ENCODE results near the gene TRIM66. TPM values are rescaled to one million over a fixed set of nuclear protein-coding genes. Genes with fewer than 3 reads are reported as not detected.

TRIM66 gene
- total RNA-seq, 5 donors from 2014 or later (not counting 1 experiment from before 2014, with no cell fraction given) = 17.9 to 23.5 (median 23.4) TPM

- no peaks in the 10 kb centered on the region for H3K36me3 ChIP-seq (ENCODE audit: control insufficient read depth in 2 of 2, extremely low read depth in 1 of 2, insufficient read depth in 1 of 2, low read length in 1 of 2)
- peaks cover 2 to 10% of the 10 kb centered on the region in 2 donors for H3K27me3 Mint-ChIP-seq
- DNase-seq (no peak), ATAC-seq (replicated peaks in 1 of 4) (no peak)
- H3K27ac Mint-ChIP-seq = no peak overlapping the region
- peaks cover 0 to 4% of the 10 kb centered on the region in 2 experiments for H3K4me1 ChIP-seq (ENCODE audit: control insufficient read depth in 1 of 2, extremely low read depth in 1 of 2, insufficient read depth in 2 of 2, low read length in 2 of 2)
- ChIA-PET CTCF (no interaction called here), POLR2A (no interaction called here)
- no peaks in the 10 kb centered on the region for H3K9me3 Mint-ChIP-seq
- H3K4me3 Mint-ChIP-seq = no peak overlapping the region
- H3K9me3 ChIP-seq = no peaks in the 10 kb centered on the region
- no peak overlapping the region for H3K27ac ChIP-seq (ENCODE audit: low read length)
- H3K36me3 Mint-ChIP-seq = no peaks in the 10 kb centered on the region
- peaks cover 0 to 17% of the 10 kb centered on the region in 2 experiments for H3K27me3 ChIP-seq (replicated peaks in 1 of 2; ENCODE audit: control insufficient read depth in 2 of 2, extremely low read depth in 1 of 2, insufficient read depth in 2 of 2, low read length in 1 of 2)
- H3K4me3 ChIP-seq (ENCODE audit: control insufficient read depth in 1 of 2, extremely low read depth in 1 of 2, low read length in 1 of 2) = no peak overlapping the region
- H3K4me1 Mint-ChIP-seq = peaks cover 0 to 8% (median 2%) of the 10 kb centered on the region in 3 donors
- WGBS (ENCODE audit: insufficient coverage) = 89% methylated on average over 15 of the region's 15 CpGs
Measured at GRCh38 chr11:8715501-8715900, 33.0 kb upstream of the TRIM66 start.

GRCh38 chr11:8714622-8715225, 32.3 kb upstream of the TRIM66 start:
- ATAC-seq (replicated peaks in 1 of 4) = no peak
- H3K4me3 ChIP-seq (ENCODE audit: control insufficient read depth in 1 of 2, extremely low read depth in 1 of 2, low read length in 1 of 2) = no peak overlapping the region
- H3K27ac ChIP-seq (ENCODE audit: low read length) = no peak overlapping the region
- peaks cover 0 to 4% of the 10 kb centered on the region in 2 experiments for H3K4me1 ChIP-seq (ENCODE audit: control insufficient read depth in 1 of 2, extremely low read depth in 1 of 2, insufficient read depth in 2 of 2, low read length in 2 of 2)
- Mint-ChIP-seq H3K4me3 (no peak overlapping the region), H3K36me3 (no peaks in the 10 kb centered on the region), H3K9me3 (no peaks in the 10 kb centered on the region), H3K27ac (no peak overlapping the region), H3K4me1 (peaks cover 0 to 8% (median 2%) of the 10 kb centered on the region in 3 donors), H3K27me3 (peaks cover 2 to 10% of the 10 kb centered on the region in 2 donors)
- no peak for DNase-seq
- no peaks in the 10 kb centered on the region for H3K36me3 ChIP-seq (ENCODE audit: control insufficient read depth in 2 of 2, extremely low read depth in 1 of 2, insufficient read depth in 1 of 2, low read length in 1 of 2)
- POLR2A ChIA-PET = no interaction called here
- no peaks in the 10 kb centered on the region for H3K9me3 ChIP-seq
- CTCF ChIA-PET = no interaction called here
- peaks cover 0 to 25% of the 10 kb centered on the region in 2 experiments for H3K27me3 ChIP-seq (replicated peaks in 1 of 2; ENCODE audit: control insufficient read depth in 2 of 2, extremely low read depth in 1 of 2, insufficient read depth in 2 of 2, low read length in 1 of 2)
- 100% methylated on average over 1 of the region's 4 CpGs for WGBS (ENCODE audit: insufficient coverage)

- ChIA-PET POLR2A (no interaction called here), CTCF (no interaction called here)
- Histone ChIP-seq H3K4me3 (ENCODE audit: control insufficient read depth in 1 of 2, extremely low read depth in 1 of 2, low read length in 1 of 2) (no peak overlapping the region), H3K36me3 (ENCODE audit: control insufficient read depth in 2 of 2, extremely low read depth in 1 of 2, insufficient read depth in 1 of 2, low read length in 1 of 2) (no peaks in the 10 kb centered on the region), H3K27ac (ENCODE audit: low read length) (no peak overlapping the region), H3K9me3 (no peaks in the 10 kb centered on the region), H3K4me1 (ENCODE audit: control insufficient read depth in 1 of 2, extremely low read depth in 1 of 2, insufficient read depth in 2 of 2, low read length in 2 of 2) (peaks cover 0 to 4% of the 10 kb centered on the region in 2 experiments), H3K27me3 (replicated peaks in 1 of 2; ENCODE audit: control insufficient read depth in 2 of 2, extremely low read depth in 1 of 2, insufficient read depth in 2 of 2, low read length in 1 of 2) (peaks cover 0 to 23% of the 10 kb centered on the region in 2 experiments)
- H3K27ac Mint-ChIP-seq = no peak overlapping the region
- ATAC-seq (replicated peaks in 1 of 4) (no peak), DNase-seq (no peak)
- WGBS (ENCODE audit: insufficient coverage) = 93% methylated on average over 7 of the region's 8 CpGs
- no peak overlapping the region for H3K4me3 Mint-ChIP-seq
- no peaks in the 10 kb centered on the region for H3K36me3 Mint-ChIP-seq
- H3K27me3 Mint-ChIP-seq = peaks cover 7 to 10% of the 10 kb centered on the region in 2 donors
- no peaks in the 10 kb centered on the region for H3K9me3 Mint-ChIP-seq
- peaks cover 0 to 8% (median 2%) of the 10 kb centered on the region in 3 donors for H3K4me1 Mint-ChIP-seq
Measured at GRCh38 chr11:8713760-8714454, 31.4 kb upstream of the TRIM66 start.

- POLR2A ChIA-PET = no interaction called here
Measured at GRCh38 chr11:8712506-8712905, 30.0 kb upstream of the TRIM66 start.

GRCh38 chr11:8711895-8712442, 29.5 kb upstream of the TRIM66 start:
- 71% methylated on average over 3 of the region's 5 CpGs for WGBS (ENCODE audit: insufficient coverage)
- Mint-ChIP-seq H3K4me1 (no peaks in the 10 kb centered on the region), H3K36me3 (no peaks in the 10 kb centered on the region), H3K4me3 (no peak overlapping the region), H3K9me3 (no peaks in the 10 kb centered on the region), H3K27ac (no peak overlapping the region), H3K27me3 (peaks cover 5 to 11% of the 10 kb centered on the region in 2 donors)
- CTCF ChIA-PET = no interaction called here
- no peak for DNase-seq
- POLR2A ChIA-PET = no interaction called here
- peaks cover 0 to 33% of the 10 kb centered on the region in 2 experiments for H3K27me3 ChIP-seq (replicated peaks in 1 of 2; ENCODE audit: control insufficient read depth in 2 of 2, extremely low read depth in 1 of 2, insufficient read depth in 2 of 2, low read length in 1 of 2)
- no peaks in the 10 kb centered on the region for H3K9me3 ChIP-seq
- H3K27ac ChIP-seq (ENCODE audit: low read length) = no peak overlapping the region
- H3K4me3 ChIP-seq (ENCODE audit: control insufficient read depth in 1 of 2, extremely low read depth in 1 of 2, low read length in 1 of 2) = no peak overlapping the region
- no peak for ATAC-seq (replicated peaks in 1 of 4)
- H3K4me1 ChIP-seq (ENCODE audit: control insufficient read depth in 1 of 2, extremely low read depth in 1 of 2, insufficient read depth in 2 of 2, low read length in 2 of 2) = no peaks in the 10 kb centered on the region
- no peaks in the 10 kb centered on the region for H3K36me3 ChIP-seq (ENCODE audit: control insufficient read depth in 2 of 2, extremely low read depth in 1 of 2, insufficient read depth in 1 of 2, low read length in 1 of 2)

More at GRCh38 chr11:8712506-8712905, 30.0 kb upstream of the TRIM66 start:
- Histone ChIP-seq H3K36me3 (ENCODE audit: control insufficient read depth in 2 of 2, extremely low read depth in 1 of 2, insufficient read depth in 1 of 2, low read length in 1 of 2) (no peaks in the 10 kb centered on the region), H3K4me1 (ENCODE audit: control insufficient read depth in 1 of 2, extremely low read depth in 1 of 2, insufficient read depth in 2 of 2, low read length in 2 of 2) (peaks cover 0 to 3% of the 10 kb centered on the region in 2 experiments), H3K9me3 (no peaks in the 10 kb centered on the region), H3K27ac (ENCODE audit: low read length) (no peak overlapping the region), H3K4me3 (ENCODE audit: control insufficient read depth in 1 of 2, extremely low read depth in 1 of 2, low read length in 1 of 2) (no peak overlapping the region), H3K27me3 (replicated peaks in 1 of 2; ENCODE audit: control insufficient read depth in 2 of 2, extremely low read depth in 1 of 2, insufficient read depth in 2 of 2, low read length in 1 of 2) (peaks cover 0 to 31% of the 10 kb centered on the region in 2 experiments)
- ATAC-seq (replicated peaks in 1 of 4) (no peak), DNase-seq (no peak)
- Mint-ChIP-seq H3K4me1 (peaks cover 0 to 3% (median 0%) of the 10 kb centered on the region in 3 donors), H3K27me3 (peaks cover 5 to 11% of the 10 kb centered on the region in 2 donors), H3K36me3 (no peaks in the 10 kb centered on the region), H3K27ac (no peak overlapping the region), H3K9me3 (no peaks in the 10 kb centered on the region), H3K4me3 (no peak overlapping the region)
- WGBS (ENCODE audit: insufficient coverage) = 87% methylated on average over 3 of the region's 12 CpGs
- CTCF ChIA-PET = interaction anchor here in 1 of 2 donors (0.6 kb wide), 1 partner anchor 10 kb away, joined by 3 read pairs; no protein-coding TSS in a partner anchor

- Histone ChIP-seq H3K36me3 (ENCODE audit: control insufficient read depth in 2 of 2, extremely low read depth in 1 of 2, insufficient read depth in 1 of 2, low read length in 1 of 2) (no peaks in the 10 kb centered on the region), H3K27ac (ENCODE audit: low read length) (no peak overlapping the region), H3K4me3 (ENCODE audit: control insufficient read depth in 1 of 2, extremely low read depth in 1 of 2, low read length in 1 of 2) (no peak overlapping the region), H3K27me3 (replicated peaks in 1 of 2; ENCODE audit: control insufficient read depth in 2 of 2, extremely low read depth in 1 of 2, insufficient read depth in 2 of 2, low read length in 1 of 2) (peaks cover 0 to 35% of the 10 kb centered on the region in 2 experiments), H3K9me3 (no peaks in the 10 kb centered on the region), H3K4me1 (ENCODE audit: control insufficient read depth in 1 of 2, extremely low read depth in 1 of 2, insufficient read depth in 2 of 2, low read length in 2 of 2) (no peaks in the 10 kb centered on the region)
- ChIA-PET CTCF (no interaction called here), POLR2A (no interaction called here)
- no peak overlapping the region for H3K27ac Mint-ChIP-seq
- DNase-seq = no peak
- peaks cover 4 to 13% of the 10 kb centered on the region in 2 donors for H3K27me3 Mint-ChIP-seq
- no peak overlapping the region for H3K4me3 Mint-ChIP-seq
- no peaks in the 10 kb centered on the region for H3K4me1 Mint-ChIP-seq
- no CpG with 5 or more reads among the region's 4 CpGs for WGBS (ENCODE audit: insufficient coverage)
- H3K9me3 Mint-ChIP-seq = no peaks in the 10 kb centered on the region
- no peaks in the 10 kb centered on the region for H3K36me3 Mint-ChIP-seq
- no peak for ATAC-seq (replicated peaks in 1 of 4)
Measured at GRCh38 chr11:8709777-8710176, 27.3 kb upstream of the TRIM66 start.
